HG03575 (cell line): ENCODE measurements around the gene ANKEF1.

Experiments
- ATAC-seq: cut with Tn5 transposase; IDR thresholded peaks from one replicate; pipeline ENCODE4 v1.9.1; 2021; ENCODE audit not compliant: unreplicated experiment, insufficient number of reproducible peaks, low FRiP score; ENCODE audit errors: extremely low read depth

ANKEF1 gene

GRCh38 chr20:10076126-10077080 lies 41.6 kb downstream of the ANKEF1 start:
- no peak for ATAC-seq

- no peak for ATAC-seq
These were observed 42.3 kb downstream of the ANKEF1 start for GRCh38 chr20:10077081-10077471.

GRCh38 chr20:10077886-10078285 lies 43.1 kb downstream of the ANKEF1 start:
- ATAC-seq = no peak

GRCh38 chr20:10078403-10078802 lies 43.6 kb downstream of the ANKEF1 start:
- ATAC-seq = no peak

- ATAC-seq = no peak
These were observed 45.2 kb downstream of the ANKEF1 start for GRCh38 chr20:10079964-10080363.

GRCh38 chr20:10080574-10080973 lies 45.8 kb downstream of the ANKEF1 start:
- no peak for ATAC-seq

GRCh38 chr20:10089871-10090587 lies 55.2 kb downstream of the ANKEF1 start:
- no peak for ATAC-seq

- no peak for ATAC-seq
These were observed 55.9 kb downstream of the ANKEF1 start for GRCh38 chr20:10090588-10091166.

- ATAC-seq = no peak
These were observed 58.4 kb downstream of the ANKEF1 start for GRCh38 chr20:10093087-10093591.

- ATAC-seq = no peak
These were observed 59.9 kb downstream of the ANKEF1 start for GRCh38 chr20:10094566-10095173.

- no peak for ATAC-seq
These were observed 62.0 kb downstream of the ANKEF1 start for GRCh38 chr20:10096790-10097189.

- no peak for ATAC-seq
These were observed 70.3 kb downstream of the ANKEF1 start for GRCh38 chr20:10105046-10105445.
